Activated gamma-delta T cell treated with Interleukin-2 at 50 U/mL for 16 hours (primary cell): Measurements from ENCODE around the gene LCN10.

Source experiments
- DNase-seq: peaks from one replicate; pipeline ENCODE4 v3.0.0-alpha.2; 2020

LCN10 gene

DNA sequence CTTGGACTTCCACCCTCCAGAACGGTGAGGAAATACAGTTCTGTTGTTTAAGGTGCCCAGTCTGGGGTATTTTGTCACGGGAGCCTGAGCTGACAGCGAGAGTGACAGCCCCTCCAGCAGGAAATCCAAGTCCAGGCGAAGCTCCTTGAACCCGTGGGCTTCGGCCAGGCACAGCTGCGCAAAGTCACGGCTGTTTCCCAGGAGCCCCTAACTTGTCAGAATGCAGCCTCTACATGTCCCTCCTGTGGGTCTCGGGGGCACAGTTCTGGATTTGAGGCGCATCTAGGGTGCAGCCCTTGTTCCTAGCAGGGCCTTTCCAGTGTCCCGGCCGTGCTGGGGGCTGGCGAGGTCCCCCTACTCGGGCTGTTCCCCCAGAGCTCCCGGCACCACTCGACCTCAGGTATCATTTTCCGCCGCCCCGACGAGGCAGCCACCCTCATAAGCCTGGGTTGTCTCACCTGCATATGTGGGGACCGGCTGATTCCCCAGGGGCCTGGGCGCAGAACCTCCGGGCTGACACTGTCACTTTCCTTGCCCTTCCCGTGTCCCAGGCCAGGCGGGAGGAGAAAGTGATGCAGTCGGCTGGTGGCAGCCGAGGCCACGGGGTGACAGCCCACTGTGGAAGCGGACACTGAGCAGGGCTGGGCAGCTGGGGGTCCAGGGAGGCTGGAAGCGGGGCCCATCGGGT, 10.8 kb upstream of the LCN10 start:
- no peak for DNase-seq

DNA sequence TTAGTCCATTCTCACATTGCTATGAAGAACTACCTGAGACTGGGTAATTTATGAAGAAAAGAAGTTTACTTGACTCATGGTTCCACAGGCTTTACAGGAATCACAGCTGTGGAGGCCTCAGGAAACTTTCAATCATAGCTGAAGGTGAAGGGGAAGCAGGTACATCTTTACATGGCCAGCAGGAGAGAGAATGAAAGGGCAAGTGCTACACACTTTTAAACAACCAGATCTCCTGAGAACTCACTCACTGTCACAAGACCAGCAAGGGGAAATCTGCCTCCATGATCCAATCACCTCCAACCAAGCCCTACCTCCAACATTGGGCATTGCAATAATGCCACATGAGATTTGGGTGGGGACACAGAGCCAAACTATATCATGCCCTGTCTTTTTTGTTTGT, 9.1 kb upstream of the LCN10 start:
- DNase-seq: no peak

DNA sequence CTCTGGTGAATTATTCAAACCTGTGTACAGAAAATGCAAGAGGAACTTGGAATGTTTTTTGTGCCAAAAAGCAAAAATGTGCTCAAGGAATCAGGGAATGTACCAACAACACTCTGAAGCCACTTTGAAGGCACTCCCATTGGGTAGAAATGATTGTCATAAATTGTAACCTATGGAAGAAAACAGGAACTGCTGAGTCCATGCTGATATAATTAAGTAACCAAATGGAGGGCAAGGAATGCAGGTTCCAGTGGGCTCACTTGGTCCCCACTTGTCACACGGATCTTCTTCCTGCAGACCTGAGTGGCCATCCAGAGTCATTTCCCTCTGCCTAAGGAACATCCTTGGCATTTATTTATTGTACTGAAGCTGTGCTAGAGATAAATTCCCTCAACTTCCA, 8.5 kb upstream of the LCN10 start:
- no peak for DNase-seq

DNA sequence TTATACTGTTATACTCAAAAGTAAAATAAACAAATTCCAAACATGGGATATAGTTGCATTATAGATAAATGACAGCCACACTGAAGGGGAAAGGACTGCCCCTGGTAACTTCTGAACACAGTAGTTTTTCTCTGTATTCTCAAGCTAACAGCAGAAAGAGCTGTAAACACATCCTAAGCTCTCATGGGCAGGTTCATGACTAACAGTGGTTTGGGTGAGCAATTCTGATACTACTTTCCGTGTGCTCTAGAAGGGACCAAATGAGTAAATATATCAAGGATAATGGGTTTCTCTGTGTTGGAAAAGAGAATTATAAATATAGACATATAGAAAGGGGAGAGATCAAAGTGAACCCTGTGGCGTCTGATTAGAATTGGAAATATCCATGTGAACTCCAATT, 7.8 kb upstream of the LCN10 start:
- DNase-seq: no peak

DNA sequence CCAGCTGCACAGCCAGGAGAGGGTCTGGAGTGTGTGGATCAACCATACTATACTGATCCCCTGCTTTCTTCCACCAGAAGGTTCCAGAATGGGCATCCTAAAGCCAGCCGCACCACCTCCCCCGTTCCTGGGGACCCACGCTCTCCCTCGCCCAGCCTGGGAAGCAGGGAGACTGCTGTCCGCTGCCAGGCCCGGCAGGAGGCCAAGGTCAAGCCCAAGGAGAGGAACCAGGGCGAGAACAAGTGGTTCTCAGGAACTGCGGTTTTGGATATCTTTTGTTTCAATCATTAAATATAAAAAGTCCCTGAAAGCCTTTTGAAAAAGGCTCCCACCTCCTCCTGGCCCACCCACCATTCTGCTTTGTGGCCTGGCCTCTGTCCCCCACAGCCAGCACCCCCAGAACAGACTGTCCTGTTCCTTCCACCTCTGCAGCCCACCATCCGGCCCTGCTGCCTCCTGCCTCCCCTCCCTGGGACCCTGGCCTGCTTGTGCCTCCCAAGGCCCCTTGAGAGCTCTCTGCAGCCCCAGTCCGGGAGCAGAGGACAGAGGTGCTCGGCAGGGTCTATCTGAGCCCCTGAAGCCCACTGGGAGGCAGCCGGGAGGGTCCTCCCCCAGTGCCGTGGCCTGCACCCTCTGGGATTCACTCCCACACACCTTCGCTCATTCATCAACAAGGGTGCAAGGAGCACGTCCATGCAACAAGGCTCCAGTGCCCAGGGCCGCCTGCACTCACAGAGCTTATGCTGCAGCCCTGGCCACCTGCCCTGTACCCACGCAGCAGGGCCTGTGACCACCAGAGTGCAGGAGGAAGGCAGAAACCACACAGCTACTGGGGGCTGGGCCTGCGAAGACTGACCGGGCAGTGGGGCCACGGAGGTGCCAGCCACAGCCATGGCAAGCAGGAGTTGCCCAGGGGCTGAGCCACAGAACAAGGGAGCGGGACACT, 6.2 kb upstream of the LCN10 start:
- DNase-seq: no peak

DNA sequence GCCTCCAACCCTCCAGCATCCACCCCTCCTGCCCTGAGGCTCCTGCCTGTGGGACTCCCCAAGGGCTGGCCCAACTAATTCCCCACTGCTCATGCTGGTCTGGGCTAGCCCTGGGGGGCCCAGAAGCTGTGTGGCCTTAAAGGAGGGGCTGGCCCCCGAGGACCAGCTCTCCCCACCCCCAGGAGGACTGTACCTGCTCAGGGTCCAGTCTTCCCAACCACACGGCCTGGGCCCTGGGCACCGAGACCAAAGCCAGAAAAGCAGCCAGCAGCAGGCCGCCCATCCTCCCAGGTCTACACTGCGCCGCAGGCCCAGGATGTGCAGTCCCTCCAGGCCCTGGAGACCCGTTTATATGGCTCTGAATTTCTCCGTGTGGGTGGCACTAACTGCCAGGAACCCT, 5.5 kb upstream of the LCN10 start, which contains the start of gene LCN6:
Gene LCN6 (minus strand): TSS at position 325 of the 400 bp plus-strand sequence. CDS start 42 bp downstream, at position 283.
- no peak for DNase-seq

DNA sequence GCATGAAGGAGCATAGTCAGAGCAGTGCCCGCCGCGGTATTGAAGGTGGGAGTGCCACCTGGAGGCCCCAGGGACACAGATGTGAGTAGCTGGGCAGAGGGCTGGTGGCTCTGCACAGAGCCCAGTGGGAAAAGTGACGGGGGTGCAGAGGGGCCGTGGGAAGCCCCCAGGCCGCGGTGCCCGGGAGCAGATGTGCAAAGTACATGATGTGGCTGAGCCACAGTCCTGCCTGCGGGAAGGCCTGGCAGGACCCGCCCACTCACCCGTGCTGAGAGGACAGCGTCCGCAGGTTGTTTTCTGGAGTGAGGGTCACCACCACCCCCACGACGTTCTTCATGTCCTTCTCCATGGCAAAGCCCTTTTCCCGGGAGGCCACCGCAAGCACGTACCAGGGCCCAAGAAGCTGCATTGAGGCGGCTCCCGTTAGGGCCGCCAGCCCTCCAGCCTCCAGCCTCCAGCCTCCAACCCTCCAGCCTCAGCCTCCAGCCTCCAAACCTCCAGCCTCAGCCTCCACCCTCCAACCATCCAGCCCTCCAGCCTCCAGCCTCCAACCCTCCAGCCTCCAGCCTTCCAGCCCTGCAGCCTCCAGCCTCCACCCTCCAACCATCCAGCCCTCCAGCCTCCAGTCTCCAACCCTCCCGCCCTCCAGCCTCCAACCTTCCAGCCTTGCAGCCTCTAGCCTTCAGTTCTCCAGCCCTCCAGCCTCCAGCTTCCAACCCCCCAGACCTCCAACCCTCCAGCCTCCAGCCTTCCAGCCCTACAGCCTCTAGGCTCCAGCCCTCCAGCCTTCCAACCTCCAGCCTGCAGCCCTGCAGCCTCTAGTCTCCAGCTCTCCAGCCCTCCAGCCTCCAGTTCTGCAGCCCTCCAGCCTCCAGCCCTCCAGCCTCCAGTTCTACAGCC, 4.7 kb upstream of the LCN10 start:
- no peak for DNase-seq

DNA sequence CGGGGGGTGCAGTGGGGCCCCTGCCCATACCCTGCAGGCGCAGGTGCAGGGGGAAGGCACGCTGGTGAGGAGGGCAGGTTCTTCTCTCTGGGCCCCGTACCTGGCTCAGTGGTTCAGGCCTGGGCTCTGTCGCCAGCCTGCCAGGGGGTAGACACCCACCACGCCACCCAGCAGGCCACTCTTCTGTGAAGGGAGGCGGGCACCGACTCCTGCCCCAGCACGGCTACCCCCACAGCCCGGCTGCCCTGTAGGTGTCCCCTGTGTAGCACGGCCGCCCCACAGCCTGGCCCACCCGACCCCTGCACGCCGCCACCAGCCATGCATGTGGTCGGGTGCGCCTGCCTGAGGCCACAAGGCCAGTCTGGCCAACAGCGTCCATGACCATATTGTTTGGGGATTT, 3.9 kb upstream of the LCN10 start:
- DNase-seq: no peak

DNA sequence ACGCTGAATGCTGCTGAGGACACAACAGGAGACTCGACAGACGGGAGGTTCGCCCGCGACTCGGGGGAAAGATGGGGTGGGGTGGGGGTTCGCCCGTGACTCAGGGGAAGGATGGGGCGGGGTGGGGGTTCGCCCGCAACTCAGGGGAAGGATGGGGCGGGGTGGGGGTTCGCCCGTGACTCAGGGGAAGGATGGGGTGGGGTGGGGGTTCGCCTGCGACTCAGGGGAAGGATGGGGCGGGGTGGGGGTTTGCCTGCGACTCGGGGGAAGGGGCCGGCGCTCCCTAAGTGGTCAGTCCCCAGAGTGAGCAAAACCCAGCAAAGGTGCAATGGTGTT, 3.4 kb upstream of the LCN10 start:
- no peak for DNase-seq

DNA sequence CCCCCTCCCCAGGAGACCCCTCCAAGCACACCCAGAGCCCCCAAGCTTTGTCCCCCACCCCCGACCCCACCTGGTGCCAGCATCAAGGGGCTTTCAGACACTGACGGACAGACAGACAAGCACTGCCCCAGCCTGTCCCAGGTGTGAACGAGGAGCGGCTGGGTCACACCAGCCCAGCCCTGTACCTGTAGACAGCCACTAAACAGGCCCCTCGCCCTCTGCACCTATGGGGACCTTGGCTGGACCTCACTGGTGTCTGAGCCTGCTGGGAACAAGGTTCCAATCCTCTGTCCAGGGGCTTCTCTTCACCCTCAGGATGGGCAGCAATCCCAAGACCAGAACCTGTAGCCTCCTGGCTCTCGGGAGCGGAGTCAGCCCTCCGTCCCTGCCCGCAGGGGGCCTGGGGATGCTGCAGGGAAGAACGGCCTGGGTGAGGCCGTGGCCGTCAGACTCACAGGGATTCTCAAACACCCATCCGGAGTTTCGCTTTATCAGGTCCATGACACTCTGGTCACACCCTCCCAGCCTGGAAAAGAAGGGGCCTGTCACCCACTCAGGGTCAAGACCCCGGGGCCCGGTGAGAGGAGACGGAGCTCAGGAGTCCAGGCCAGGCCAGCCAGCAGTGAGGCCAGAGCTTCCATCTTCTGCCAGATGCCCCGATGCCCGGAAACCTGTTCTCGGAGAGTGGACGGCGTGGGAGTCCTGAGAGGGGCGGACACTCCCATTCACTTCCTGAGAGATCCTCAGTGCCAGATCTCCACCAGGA, 2.8 kb upstream of the LCN10 start:
- no peak for DNase-seq

DNA sequence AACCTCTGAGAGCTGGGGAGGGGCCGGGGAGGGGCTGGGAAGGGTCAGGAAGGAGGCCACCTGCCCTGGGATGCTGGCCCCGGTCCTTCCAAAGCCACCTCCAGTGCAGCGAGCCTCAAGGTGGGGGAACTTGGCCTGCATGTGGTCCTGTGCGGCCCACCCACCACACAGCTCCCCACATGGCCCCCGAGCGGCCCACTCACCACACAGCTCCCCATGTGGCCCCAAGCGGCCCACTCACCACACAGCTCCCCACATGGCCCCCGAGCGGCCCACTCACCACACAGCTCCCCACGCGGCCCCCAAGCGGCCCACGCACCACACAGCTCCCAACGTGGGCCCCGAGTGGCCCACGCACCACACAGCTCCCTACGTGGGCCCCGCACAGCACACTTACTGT, 2.0 kb upstream of the LCN10 start:
- DNase-seq: no peak

DNA sequence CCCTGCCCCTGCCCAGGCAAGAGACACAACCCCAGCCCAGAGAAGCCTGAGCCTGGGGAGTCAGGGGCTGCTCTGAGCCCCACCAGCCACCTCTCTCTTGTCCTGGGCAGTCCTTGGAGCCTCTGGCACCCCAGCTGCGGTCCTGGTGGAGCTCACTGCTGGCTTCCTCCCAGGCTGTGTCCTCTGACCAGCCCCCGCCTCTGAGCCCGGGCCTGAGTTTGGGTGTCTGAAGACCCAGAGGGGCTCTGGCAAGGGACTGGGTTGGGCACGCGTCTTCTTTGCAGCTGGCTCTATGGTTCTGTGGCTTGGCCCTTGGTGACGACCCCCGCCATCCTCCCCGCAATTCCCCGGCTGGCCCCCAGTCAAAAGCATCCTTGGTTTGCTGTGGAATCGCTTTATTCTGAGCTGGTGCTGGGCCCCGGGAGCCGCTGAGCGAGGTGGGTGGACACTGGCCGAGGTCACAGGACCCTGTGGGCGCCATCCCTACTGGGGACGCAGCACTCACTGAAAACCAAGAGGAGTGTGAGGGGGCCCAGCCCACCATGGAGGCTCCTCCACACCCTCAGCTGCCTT, 985 bp upstream of the LCN10 start:
- no peak for DNase-seq

DNA sequence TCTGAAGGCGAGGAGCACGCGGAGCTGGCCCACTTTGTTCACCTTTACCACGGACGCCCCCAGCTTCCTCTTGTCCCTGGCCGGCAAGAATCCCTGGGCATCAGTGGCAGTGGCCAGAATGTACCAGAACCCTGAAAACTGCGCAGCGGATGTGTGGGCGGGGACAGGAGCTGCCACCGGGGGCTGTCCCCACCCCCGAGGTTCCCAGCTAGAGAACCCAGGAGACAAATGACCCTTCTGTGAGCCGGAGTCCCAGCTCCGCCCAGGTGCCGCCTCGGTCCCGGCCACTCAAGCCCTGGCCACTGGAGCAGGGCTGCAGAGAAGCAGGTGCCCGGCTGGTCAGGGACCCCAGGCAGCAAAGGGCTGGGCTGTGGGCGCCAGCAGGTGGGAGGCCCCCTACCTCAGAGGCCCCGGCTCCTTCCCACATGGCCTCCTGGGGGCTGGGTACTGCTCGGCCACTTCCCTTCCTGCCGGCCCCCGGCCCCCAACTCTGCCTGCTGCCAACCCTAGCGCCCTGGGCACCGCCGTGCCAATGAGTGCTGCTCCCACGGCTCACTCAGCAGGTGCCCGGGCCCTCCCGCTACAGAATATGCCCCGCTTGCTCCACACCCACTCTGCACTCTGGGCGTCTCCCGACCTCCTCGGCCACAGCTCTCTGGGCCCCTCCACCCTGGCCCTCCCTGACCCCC, 713 bp downstream of the LCN10 start:
- DNase-seq: no peak

DNA sequence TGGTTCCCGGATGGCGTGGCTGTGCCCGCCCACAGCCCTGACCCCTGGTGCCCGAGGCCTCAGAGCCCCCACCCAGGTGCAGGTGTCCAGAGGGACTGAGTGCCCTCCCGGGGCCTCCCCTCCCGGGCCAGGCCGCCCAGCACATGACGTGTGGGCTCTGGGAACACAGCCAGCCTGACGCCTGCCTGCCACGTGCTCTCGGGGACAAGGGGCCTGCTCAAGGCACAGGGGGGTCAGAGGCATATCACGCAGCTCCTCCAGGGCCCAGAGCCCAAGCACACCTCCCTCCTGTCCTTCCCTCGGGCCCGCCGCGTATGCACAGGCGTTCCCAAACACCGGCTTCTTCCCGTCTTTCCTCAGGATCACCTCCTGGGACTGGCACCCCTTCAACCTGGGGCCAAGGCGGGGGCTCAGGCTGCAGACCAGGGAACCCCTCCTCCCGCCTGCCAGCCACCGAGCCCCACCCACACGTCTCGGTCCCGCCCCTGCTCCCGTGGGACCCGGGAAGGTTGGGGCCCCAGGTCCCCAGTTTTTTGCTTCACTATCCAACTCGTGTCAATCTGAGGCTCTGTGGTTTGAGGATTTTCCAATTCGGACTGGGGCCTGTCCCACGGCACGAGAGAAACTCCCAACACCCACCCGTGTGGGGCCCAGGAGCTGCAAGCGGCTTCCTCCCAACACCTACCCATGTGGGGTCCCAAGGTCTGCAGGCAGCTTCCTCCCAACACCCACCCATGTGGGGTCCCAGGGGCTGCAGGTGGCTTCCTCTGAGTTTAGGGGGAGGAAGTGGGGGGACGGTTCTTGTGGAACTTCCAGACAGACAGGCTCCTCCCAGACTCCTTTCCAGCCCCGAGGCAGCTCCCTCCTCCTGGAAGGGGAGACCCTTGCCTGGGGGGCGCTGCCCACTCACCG, 1.5 kb downstream of the LCN10 start:
- no peak for DNase-seq

DNA sequence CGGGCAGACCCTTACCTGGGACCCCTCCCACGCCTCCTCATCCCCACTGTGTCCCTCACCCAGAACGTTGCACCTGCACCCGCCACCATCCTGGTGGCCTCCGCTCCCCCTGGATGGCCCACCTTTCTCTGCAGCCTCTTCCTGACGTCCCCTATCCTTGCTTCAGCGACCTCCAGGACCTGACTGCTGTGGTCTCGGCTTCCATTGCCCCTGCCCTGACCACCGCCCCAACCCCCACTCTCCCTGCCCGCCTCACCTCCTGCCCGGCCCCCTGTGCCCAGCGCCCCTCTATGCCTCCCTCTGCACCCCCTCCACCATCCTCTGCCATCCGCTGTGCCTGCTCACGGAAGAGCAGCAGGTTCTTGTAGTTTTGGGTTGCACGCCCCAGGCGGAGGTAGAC, 2.2 kb downstream of the LCN10 start:
- no peak for DNase-seq

DNA sequence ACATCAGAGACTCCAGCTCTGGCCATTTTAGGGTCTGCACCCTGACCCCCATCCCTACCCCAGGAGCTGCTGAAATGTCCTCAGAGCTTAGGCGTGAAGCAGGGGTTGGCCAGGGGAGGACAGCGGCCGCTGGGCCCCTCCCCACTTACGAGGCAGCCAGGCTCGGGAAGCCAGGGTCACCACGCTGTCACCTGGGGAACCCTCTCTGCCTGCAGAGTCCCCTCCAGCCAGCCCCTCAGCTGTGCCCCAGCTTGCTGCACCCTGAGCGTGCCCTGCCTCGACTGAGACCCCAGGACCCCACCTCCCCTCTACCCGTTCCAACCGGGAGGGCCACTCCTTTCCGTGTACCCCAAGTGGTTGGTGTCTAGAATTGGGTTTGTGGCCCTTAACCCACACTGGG, 2.7 kb downstream of the LCN10 start:
- DNase-seq: no peak

DNA sequence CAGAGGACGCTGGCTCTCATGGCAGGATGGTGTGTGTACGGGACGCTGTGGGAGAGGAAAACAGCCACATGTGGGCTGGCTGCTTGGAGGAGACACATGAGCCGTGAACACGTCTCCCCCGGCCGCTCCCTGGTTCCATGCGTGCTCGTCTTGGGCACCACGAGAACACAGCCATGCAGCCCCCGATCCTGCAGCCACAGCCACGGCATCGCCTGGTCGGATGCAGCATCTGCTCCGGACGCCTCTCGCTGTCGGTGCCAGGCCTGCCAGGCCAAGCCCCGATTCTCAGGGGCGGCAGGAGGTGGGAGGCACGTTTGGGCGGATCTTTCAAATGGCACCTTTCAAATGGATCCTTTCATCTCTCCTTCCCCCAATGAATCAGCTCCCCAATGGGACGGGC, 3.2 kb downstream of the LCN10 start:
- DNase-seq: no peak

DNA sequence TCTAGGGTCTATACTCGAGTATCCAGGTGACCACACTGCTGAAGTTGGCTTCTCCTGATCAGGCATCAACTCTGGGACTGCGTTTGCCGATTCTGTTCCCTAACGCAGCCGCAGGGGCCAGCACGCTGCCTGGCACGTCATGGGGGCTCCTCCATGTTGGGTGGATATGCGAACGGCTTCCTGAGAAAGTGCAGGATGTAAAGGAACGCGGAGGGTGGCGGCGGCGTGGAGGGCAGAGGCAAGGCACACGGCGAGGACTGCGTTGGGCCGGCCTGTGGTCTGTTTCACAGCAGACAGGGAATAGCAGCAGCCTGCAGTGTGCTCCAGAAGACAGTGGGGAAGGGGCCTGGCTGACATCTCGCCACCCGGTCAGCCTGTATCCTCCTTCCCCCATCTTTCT, 3.8 kb downstream of the LCN10 start:
- DNase-seq: no peak

DNA sequence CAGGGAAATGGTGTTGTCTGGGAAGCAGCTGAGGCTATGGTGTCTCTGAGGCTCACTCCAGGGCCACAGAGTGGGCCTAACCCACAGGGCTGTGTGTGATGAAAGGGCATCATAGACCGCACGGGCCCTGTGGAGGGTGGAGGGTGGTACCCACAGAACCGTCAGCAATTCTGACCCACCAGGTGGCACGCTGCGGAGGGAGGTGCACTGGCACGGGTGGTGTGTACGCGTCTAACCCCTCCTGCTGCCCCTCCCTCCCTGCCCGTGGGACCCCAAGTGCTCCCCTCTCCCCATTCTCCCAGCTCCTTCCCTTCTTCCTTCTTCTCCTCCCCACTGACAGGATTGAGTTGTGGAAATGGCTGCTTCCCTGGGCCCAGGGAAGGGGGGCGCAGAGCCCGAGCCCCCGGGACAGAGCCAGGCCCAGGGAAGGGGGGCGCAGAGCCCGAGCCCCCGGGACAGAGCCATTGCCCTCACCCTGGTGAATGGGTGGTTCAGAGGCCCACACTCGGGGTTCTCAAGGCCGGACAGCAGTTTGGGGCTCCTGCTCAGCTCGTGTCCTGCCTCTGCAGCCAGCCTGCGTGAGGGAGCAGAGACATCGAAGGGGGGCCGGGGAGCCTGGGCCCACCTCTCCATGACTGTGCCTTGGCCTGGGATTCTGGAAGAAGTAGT, 6.8 kb downstream of the LCN10 start:
- no peak for DNase-seq
